Measurements from ENCODE around the gene NOL8.

GRCh38 chr9:92349771-92350739, 24.9 kb upstream of the NOL8 start:
- no peak for TF ChIP-seq CTCF (conservative IDR thresholded peaks at IDR 0.05)
- no peak for TF ChIP-seq EZH2 (IDR thresholded peaks at IDR 0.05; ENCODE audit: low read depth)

Data from PC-9 (cell line).